A673 (cell line): ENCODE data around the gene LEP.

Experiments used
- EZH2 ChIP-seq: fragments of 200-600 bp; sonication (generic); IDR thresholded peaks from 2 replicates; pipeline ENCODE4 v1.6.1; 2017; ENCODE audit warnings: borderline replicate concordance, low read depth, mild to moderate bottlenecking, mixed read lengths, antibody characterized with exemption, low read length; ENCODE audit not compliant: poor library complexity, severe bottlenecking
- TF ChIP-seq, protein P1 (sequence below): fragments of 300-800, 200-600 bp; sonication (generic); conservative IDR thresholded peaks from 2 replicates; pipeline ENCODE4 v1.5.1; 2017; ENCODE audit warnings: low read depth, mild to moderate bottlenecking, antibody characterized with exemption, low read length, moderate library complexity, mixed read lengths

GRCh38 chr7:128192497-128193142, 48.5 kb upstream of the LEP start:
- TF ChIP-seq, protein P1, sequence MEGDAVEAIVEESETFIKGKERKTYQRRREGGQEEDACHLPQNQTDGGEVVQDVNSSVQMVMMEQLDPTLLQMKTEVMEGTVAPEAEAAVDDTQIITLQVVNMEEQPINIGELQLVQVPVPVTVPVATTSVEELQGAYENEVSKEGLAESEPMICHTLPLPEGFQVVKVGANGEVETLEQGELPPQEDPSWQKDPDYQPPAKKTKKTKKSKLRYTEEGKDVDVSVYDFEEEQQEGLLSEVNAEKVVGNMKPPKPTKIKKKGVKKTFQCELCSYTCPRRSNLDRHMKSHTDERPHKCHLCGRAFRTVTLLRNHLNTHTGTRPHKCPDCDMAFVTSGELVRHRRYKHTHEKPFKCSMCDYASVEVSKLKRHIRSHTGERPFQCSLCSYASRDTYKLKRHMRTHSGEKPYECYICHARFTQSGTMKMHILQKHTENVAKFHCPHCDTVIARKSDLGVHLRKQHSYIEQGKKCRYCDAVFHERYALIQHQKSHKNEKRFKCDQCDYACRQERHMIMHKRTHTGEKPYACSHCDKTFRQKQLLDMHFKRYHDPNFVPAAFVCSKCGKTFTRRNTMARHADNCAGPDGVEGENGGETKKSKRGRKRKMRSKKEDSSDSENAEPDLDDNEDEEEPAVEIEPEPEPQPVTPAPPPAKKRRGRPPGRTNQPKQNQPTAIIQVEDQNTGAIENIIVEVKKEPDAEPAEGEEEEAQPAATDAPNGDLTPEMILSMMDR, result no peak
- TF ChIP-seq EZH2, result no peak
